Posterior vena cava (tissue), 2 donors: ENCODE measurements around the gene SERPINA1. TPM values are rescaled to one million over a fixed set of nuclear protein-coding genes. Genes with fewer than 3 reads are reported as not detected.

Source experiments
- DNase-seq: peaks from one replicate; pipeline ENCODE4 v3.0.0-alpha.2; 2020; ENCODE audit warnings: low spot score
- intact Hi-C, 2 donors: fragments of 100-400 bp; cut with DNase I; formaldehyde crosslinking; loops; one replicate each; pipeline versions ENCODE4 v1.14.1 to v1.14.2; 2022 to 2023
- total RNA-seq, 2 donors: library from RNA; stranded (reverse); fragmentation: NEBNext Ultra II Directional; extraction: Animal tissue kit (Norgen Biotek cat#: 25700); gene quantifications; one replicate each; pipeline ENCODE4 v1.2.1, GENCODE V29; 2021
- donor health status: DM: yes; HTN: yes; CAD: no.
- donor health status: DM: yes; HTN: yes; CAD: no.

SERPINA1 gene
- total RNA-seq, 2 donors from 2014 or later, result 10.3 to 34.5 TPM

DNA sequence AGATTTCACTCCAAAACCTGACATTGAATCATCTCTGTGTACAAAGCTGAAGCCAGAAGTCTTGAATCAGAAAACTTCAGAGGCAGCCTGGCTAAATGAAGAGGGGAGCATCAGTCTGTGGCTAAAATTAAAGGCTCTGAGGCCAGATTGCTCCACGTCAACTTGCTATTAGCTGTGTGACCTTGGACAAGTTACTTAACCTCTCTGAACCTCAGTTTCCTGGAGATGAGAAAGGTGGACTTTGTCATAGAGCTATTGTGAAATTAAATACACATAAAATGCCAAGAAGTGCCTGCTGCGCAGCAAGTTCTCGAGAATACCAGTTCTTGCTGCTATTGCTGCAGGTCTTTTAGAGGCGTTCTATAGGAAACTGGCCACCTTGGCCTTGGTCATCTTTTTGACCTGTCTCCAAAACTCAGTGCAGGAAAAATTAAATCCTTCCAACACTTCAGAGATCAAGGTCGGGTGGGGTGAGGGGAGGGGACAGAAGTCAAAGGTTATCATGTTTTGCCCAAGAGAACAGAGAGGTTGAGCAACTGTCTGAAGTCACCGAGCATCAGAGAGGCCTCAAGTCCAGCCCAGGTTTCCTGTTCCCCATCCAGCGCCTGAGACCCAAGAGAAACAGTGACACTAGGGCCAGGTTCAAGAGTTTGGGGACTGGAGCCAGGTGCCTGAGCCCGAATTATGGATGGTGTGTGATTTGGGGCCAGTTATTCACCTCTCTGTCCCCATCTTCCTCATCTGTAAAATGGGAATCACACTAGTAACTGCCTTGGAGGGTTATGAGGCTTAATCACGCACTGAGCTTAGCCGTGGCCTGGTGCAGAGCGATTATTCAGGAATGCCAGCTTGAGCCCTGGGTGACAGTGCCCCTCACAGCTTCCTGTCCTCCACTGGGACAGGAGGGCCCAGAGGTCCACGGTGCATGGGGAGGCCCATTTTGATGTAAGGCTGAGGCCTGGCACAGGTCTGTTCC is 1.1 kb downstream of the SERPINA1 start:
- no peak for DNase-seq
- intact Hi-C loops, result no loop called here

GRCh38 chr14:94386085-94387031 is 2.0 kb downstream of the SERPINA1 start:
- intact Hi-C loops, result no loop called here
- no peak for DNase-seq

- intact Hi-C loops, result no loop called here
These were observed 2.8 kb downstream of the SERPINA1 start for GRCh38 chr14:94385553-94386057.

DNA sequence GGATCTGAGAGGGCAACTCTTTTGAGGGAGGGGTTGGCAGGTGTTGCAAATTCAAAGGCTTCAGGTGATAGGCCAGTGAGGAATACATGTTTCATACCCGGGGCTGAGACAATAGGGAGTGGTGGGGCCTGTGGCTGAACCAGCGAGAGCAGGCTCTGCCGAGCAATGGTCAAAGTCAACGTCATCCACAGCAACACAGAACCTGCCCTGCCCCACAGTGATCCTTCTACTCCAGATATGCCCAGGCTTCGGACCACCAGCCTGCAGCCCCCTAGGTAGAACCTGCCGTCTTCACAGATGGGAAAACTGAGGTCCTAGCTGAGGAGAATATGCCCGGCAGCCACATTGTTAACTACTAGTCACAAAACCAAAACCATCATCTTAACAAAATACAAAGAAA is 4.1 kb downstream of the SERPINA1 start:
- intact Hi-C loops, result no loop called here
- DNase-seq, result no peak

More at GRCh38 chr14:94385553-94386057, 2.8 kb downstream of the SERPINA1 start:
- no peak for DNase-seq

- intact Hi-C loops, result loop anchor here in 1 of 2 donors (2.0 kb wide), 1 partner anchor 51 kb away; no protein-coding TSS in a partner anchor
- DNase-seq, result no peak
These were observed 4.6 kb downstream of the SERPINA1 start for GRCh38 chr14:94383777-94384176.

GRCh38 chr14:94382716-94383596 is 5.4 kb downstream of the SERPINA1 start:
- no peak for DNase-seq
- intact Hi-C loops, result loop anchor here in 1 of 2 donors (2.0 kb wide), 1 partner anchor 50 kb away; no protein-coding TSS in a partner anchor

- DNase-seq, result no peak
- intact Hi-C loops, result loop anchor here in 1 of 2 donors (2.0 kb wide), 1 partner anchor 49 kb away; no protein-coding TSS in a partner anchor
These were observed 6.2 kb downstream of the SERPINA1 start for GRCh38 chr14:94382099-94382715.

DNA sequence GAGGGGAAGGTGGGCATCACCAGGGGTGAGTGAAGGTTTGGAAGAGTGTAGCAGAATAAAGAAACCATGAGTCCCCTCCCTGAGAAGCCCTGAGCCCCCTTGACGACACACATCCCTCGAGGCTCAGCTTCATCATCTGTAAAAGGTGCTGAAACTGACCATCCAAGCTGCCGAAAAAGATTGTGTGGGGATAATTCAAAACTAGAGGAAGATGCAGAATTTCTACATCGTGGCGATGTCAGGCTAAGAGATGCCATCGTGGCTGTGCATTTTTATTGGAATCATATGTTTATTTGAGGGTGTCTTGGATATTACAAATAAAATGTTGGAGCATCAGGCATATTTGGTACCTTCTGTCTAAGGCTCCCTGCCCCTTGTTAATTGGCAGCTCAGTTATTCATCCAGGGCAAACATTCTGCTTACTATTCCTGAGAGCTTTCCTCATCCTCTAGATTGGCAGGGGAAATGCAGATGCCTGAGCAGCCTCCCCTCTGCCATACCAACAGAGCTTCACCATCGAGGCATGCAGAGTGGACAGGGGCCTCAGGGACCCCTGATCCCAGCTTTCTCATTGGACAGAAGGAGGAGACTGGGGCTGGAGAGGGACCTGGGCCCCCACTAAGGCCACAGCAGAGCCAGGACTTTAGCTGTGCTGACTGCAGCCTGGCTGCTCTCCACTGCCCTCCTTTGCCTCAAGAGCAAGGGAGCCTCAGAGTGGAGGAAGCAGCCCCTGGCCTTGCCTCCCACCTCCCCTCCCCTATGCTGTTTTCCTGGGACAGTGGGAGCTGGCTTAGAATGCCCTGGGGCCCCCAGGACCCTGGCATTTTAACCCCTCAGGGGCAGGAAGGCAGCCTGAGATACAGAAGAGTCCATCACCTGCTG is 7.0 kb downstream of the SERPINA1 start:
- no peak for DNase-seq
- intact Hi-C loops, result loop anchor here in 1 of 2 donors (2.0 kb wide), 1 partner anchor 49 kb away; no protein-coding TSS in a partner anchor

- intact Hi-C loops, result no loop called here
- DNase-seq, result no peak
These were observed 7.9 kb downstream of the SERPINA1 start for GRCh38 chr14:94380225-94381148.

DNA sequence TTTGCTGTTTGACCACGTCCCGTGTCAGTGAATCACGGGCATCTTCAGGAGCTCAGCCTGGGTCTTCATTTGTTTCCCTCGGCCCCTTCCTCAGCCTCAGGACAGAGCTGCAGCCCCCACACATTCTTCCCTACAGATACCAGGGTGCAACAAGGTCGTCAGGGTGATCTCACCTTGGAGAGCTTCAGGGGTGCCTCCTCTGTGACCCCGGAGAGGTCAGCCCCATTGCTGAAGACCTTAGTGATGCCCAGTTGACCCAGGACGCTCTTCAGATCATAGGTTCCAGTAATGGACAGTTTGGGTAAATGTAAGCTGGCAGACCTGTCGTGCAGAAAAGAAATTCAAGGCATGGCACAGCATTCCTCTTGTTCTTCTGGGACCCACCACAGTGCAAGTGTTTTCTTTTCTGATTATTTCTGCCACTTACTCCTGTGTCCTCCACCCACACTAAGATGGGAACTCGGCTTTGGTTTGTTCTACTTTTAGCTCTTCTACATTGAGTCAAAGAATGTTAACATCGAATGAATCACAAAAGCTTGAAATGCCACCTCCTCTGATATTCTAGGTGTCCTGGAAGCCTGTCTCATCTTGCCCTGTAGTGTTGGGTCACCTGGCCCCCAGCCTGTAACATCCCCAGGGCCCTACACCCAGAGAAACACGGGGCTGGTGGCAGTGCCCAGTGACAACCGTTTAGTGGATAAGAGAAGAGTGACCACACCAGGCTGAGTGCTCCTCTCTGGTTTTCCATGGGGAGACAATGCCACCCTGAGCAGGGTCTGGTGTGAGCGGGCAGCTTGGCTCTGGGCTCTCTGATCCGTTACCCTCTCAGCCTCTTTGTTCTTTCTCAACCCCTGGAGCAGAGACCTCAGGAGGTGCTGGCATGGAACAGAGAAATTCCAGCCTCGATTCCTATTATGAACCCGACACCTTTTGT is 8.8 kb downstream of the SERPINA1 start:
- DNase-seq, result no peak
- intact Hi-C loops, result no loop called here

DNA sequence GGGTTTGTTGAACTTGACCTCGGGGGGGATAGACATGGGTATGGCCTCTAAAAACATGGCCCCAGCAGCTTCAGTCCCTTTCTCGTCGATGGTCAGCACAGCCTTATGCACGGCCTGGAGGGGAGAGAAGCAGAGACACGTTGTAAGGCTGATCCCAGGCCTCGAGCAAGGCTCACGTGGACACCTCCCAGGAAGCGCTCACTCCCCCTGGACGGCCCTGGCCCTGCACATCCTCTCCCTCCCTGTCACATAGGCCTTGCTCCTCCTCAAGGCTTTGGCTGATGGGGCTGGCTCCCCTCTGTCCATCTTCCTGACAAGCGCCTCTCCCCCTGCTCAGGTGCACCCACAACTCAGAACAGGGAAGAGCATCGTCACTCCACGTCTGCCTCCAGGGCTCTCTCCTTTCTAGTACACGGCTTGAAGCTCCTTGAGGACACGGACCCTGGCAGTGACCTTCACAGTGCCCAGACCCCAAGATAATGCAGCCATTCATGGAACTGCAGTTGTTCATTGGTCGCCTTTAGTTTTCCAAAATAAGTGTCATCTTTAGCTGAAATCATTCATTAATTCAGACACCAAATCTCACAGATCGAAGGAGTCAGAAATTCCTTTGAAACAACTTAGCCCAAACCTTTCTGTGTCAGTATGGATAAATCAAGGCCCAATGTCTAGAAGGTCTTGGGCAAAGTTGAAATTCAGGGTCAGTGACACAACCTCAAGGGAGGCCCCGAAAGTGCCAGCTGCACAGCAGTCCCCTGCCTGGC is 9.7 kb downstream of the SERPINA1 start:
- intact Hi-C loops, result no loop called here
- no peak for DNase-seq

GRCh38 chr14:94377866-94378470 is 10.4 kb downstream of the SERPINA1 start:
- intact Hi-C loops, result no loop called here
- no peak for DNase-seq

DNA sequence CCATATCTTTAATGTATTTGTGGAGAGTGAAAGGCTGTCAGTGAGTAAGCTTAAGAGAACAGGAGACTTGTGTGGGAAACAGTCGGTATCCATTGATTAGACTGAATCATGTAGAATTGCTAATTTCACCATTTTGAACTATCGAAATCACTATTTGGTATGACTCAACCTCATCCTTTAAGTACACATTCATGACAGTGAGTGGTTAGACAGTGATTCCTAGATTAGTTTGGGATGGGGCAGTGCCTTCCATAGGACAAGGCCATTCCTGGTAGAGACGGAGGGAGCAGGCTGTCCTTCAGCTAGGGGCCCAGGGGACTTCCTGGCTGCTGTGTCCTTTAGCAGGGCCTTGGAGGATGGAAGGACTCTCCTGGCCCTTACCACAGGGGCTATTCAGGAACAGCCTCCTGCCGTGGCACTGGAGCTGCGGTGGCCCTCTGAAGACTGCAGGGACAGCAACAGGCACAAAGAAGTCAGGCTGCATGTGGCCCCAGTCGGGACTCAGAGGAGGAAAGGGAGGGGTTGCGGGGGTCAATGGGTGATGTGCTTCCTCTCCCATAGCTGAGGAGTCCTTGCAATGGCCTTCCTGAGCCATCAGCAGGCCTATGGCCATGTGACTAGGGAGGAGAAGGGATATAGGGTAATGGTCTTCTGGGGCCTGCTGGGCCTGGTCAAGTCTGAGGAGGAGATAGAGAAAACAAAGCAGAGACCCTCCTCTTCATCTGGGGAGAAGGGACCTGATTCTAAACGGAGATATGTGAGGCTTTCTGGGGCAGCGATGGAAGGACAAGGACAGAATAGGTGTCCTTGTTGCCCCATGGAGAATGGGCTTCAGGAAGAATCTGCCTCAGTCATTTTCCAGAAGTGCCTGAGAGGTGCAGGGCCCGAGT is 11.2 kb downstream of the SERPINA1 start:
- DNase-seq, result no peak
- intact Hi-C loops, result no loop called here
